Dendritic cell treated with granulocyte-macrophage colony-stimulating factor and Interleukin-4, amounts not matched to agents 40 ng/mL and 50 ng/mL, for 4 days (primary cell): ENCODE measurements around the gene HACE1.
"Not testable (repeated sequence)": the region's sequence is repeated elsewhere in the genome, so short reads cannot be mapped to it uniquely, and the experiment has no call there.

ENCODE experiments used
- H3K27ac Mint-ChIP-seq: one replicate; pipeline ENCODE4 v1.8.0; 2022; ENCODE audit warnings: mild to moderate bottlenecking, mixed read lengths
- H3K27me3 Mint-ChIP-seq: one replicate; pipeline ENCODE4 v1.8.0; 2022; ENCODE audit warnings: mild to moderate bottlenecking, mixed read lengths
- H3K36me3 Mint-ChIP-seq: one replicate; pipeline ENCODE4 v1.8.0; 2022; ENCODE audit warnings: low read depth, mixed read lengths
- H3K4me1 Mint-ChIP-seq: one replicate; pipeline ENCODE4 v1.8.0; 2022; ENCODE audit warnings: low read depth, mixed read lengths
- H3K4me3 Mint-ChIP-seq: one replicate; pipeline ENCODE4 v1.8.0; 2022; ENCODE audit warnings: mild to moderate bottlenecking, moderate library complexity, mixed read lengths
- H3K9me3 Mint-ChIP-seq: one replicate; pipeline ENCODE4 v1.8.0; 2022; ENCODE audit warnings: mixed read lengths
- intact Hi-C: fragments of 100-400 bp; cut with micrococcal nuclease; formaldehyde crosslinking; loops from one replicate; pipeline ENCODE4 v1.15.0; 2022

HACE1 gene

GRCh38 chr6:104805335-104805734 lies 54.4 kb downstream of the HACE1 start:
- H3K27ac Mint-ChIP-seq, H3K27me3 Mint-ChIP-seq, H3K4me3 Mint-ChIP-seq, intact Hi-C loops, H3K4me1 Mint-ChIP-seq: not testable (repeated sequence)
- Mint-ChIP-seq H3K36me3 (peaks cover 35% of the 10 kb centered on the region), H3K9me3 (peaks cover 43% of the 10 kb centered on the region)

- H3K27ac Mint-ChIP-seq: no peak overlapping the region
- peaks cover 30% of the 10 kb centered on the region for H3K9me3 Mint-ChIP-seq
- intact Hi-C loops: no loop called here
- H3K36me3 Mint-ChIP-seq: peaks cover 24% of the 10 kb centered on the region
- H3K4me1 Mint-ChIP-seq: peaks cover 9% of the 10 kb centered on the region
- H3K27me3 Mint-ChIP-seq: no peaks in the 10 kb centered on the region
- H3K4me3 Mint-ChIP-seq: no peak overlapping the region
Measured at GRCh38 chr6:104799134-104799657, 60.5 kb downstream of the HACE1 start.

GRCh38 chr6:104796031-104796785 lies 63.5 kb downstream of the HACE1 start:
- Mint-ChIP-seq H3K9me3 (peaks cover 8% of the 10 kb centered on the region), H3K36me3 (peaks cover 8% of the 10 kb centered on the region), H3K4me1 (peaks cover 9% of the 10 kb centered on the region), H3K27me3 (no peaks in the 10 kb centered on the region), H3K4me3 (no peak overlapping the region), H3K27ac (no peak overlapping the region)
- intact Hi-C loops: no loop called here

GRCh38 chr6:104795363-104795762 lies 64.4 kb downstream of the HACE1 start:
- Mint-ChIP-seq H3K4me3 (no peak overlapping the region), H3K36me3 (no peaks in the 10 kb centered on the region), H3K9me3 (no peaks in the 10 kb centered on the region), H3K4me1 (peaks cover 9% of the 10 kb centered on the region), H3K27ac (no peak overlapping the region), H3K27me3 (no peaks in the 10 kb centered on the region)
- intact Hi-C loops: no loop called here

GRCh38 chr6:104789770-104790190 lies 69.9 kb downstream of the HACE1 start:
- intact Hi-C loops: loop anchor here (5.0 kb wide), 1 partner anchor 288 kb away; no protein-coding TSS in a partner anchor
- H3K27ac Mint-ChIP-seq: no peak overlapping the region
- peaks cover 5% of the 10 kb centered on the region for H3K36me3 Mint-ChIP-seq
- H3K4me1 Mint-ChIP-seq: peaks cover 4% of the 10 kb centered on the region
- H3K27me3 Mint-ChIP-seq: no peaks in the 10 kb centered on the region
- no peaks in the 10 kb centered on the region for H3K9me3 Mint-ChIP-seq
- no peak overlapping the region for H3K4me3 Mint-ChIP-seq

GRCh38 chr6:104788400-104788799 lies 71.3 kb downstream of the HACE1 start:
- intact Hi-C loops: no loop called here
- no peak overlapping the region for H3K4me3 Mint-ChIP-seq

GRCh38 chr6:104787305-104787704 lies 72.4 kb downstream of the HACE1 start:
- Mint-ChIP-seq H3K36me3 (peaks cover 12% of the 10 kb centered on the region), H3K4me1 (peaks cover 4% of the 10 kb centered on the region), H3K27ac (no peak overlapping the region), H3K9me3 (no peaks in the 10 kb centered on the region), H3K4me3 (no peak overlapping the region), H3K27me3 (no peaks in the 10 kb centered on the region)
- intact Hi-C loops: no loop called here

More at GRCh38 chr6:104788400-104788799, 71.3 kb downstream of the HACE1 start:
- Mint-ChIP-seq H3K9me3 (no peaks in the 10 kb centered on the region), H3K36me3 (peaks cover 5% of the 10 kb centered on the region), H3K4me1 (peaks cover 4% of the 10 kb centered on the region), H3K27me3 (no peaks in the 10 kb centered on the region), H3K27ac (no peak overlapping the region)

GRCh38 chr6:104784884-104785283 lies 74.8 kb downstream of the HACE1 start:
- Mint-ChIP-seq H3K4me1 (peaks cover 4% of the 10 kb centered on the region), H3K27me3 (no peaks in the 10 kb centered on the region), H3K4me3 (no peak overlapping the region), H3K27ac (no peak overlapping the region), H3K36me3 (peaks cover 12% of the 10 kb centered on the region), H3K9me3 (no peaks in the 10 kb centered on the region)
- intact Hi-C loops: no loop called here

GRCh38 chr6:104771258-104771832 lies 88.4 kb downstream of the HACE1 start:
- H3K4me1 Mint-ChIP-seq: no peaks in the 10 kb centered on the region
- no peaks in the 10 kb centered on the region for H3K36me3 Mint-ChIP-seq
- no peak overlapping the region for H3K4me3 Mint-ChIP-seq
- no peaks in the 10 kb centered on the region for H3K9me3 Mint-ChIP-seq
- H3K27me3 Mint-ChIP-seq: no peaks in the 10 kb centered on the region
- H3K27ac Mint-ChIP-seq: no peak overlapping the region
- intact Hi-C loops: loop anchor here (1.0 to 5.0 kb wide), 2 partner anchors 88 to 244 kb away; no protein-coding TSS in a partner anchor

GRCh38 chr6:104768906-104769305 lies 90.8 kb downstream of the HACE1 start:
- H3K27me3 Mint-ChIP-seq: no peaks in the 10 kb centered on the region
- H3K9me3 Mint-ChIP-seq: no peaks in the 10 kb centered on the region
- no peak overlapping the region for H3K27ac Mint-ChIP-seq
- peaks cover 7% of the 10 kb centered on the region for H3K36me3 Mint-ChIP-seq
- intact Hi-C loops: no loop called here
- no peak overlapping the region for H3K4me3 Mint-ChIP-seq
- no peaks in the 10 kb centered on the region for H3K4me1 Mint-ChIP-seq

GRCh38 chr6:104766595-104766994 lies 93.1 kb downstream of the HACE1 start:
- Mint-ChIP-seq H3K36me3 (peaks cover 12% of the 10 kb centered on the region), H3K27me3 (no peaks in the 10 kb centered on the region), H3K4me3 (no peak overlapping the region), H3K27ac (no peak overlapping the region), H3K4me1 (no peaks in the 10 kb centered on the region), H3K9me3 (no peaks in the 10 kb centered on the region)
- intact Hi-C loops: no loop called here

- intact Hi-C loops: no loop called here
- Mint-ChIP-seq H3K27ac (no peak overlapping the region), H3K4me1 (no peaks in the 10 kb centered on the region), H3K27me3 (no peaks in the 10 kb centered on the region), H3K36me3 (peaks cover 52% of the 10 kb centered on the region), H3K4me3 (no peak overlapping the region), H3K9me3 (peaks cover 53% of the 10 kb centered on the region)
Measured at GRCh38 chr6:104754788-104755409, 104.8 kb downstream of the HACE1 start.

- H3K27ac Mint-ChIP-seq: no peak overlapping the region
- H3K9me3 Mint-ChIP-seq: peaks cover 45% of the 10 kb centered on the region
- H3K36me3 Mint-ChIP-seq: peaks cover 40% of the 10 kb centered on the region
- H3K27me3 Mint-ChIP-seq: no peaks in the 10 kb centered on the region
- no peaks in the 10 kb centered on the region for H3K4me1 Mint-ChIP-seq
- intact Hi-C loops: no loop called here
- H3K4me3 Mint-ChIP-seq: no peak overlapping the region
Measured at GRCh38 chr6:104753251-104753650, 106.5 kb downstream of the HACE1 start.

GRCh38 chr6:104750449-104750848 lies 109.3 kb downstream of the HACE1 start:
- no peak overlapping the region for H3K4me3 Mint-ChIP-seq
- peaks cover 24% of the 10 kb centered on the region for H3K36me3 Mint-ChIP-seq
- no peaks in the 10 kb centered on the region for H3K27me3 Mint-ChIP-seq
- H3K4me1 Mint-ChIP-seq: no peaks in the 10 kb centered on the region
- intact Hi-C loops: no loop called here
- no peak overlapping the region for H3K27ac Mint-ChIP-seq
- H3K9me3 Mint-ChIP-seq: peaks cover 20% of the 10 kb centered on the region
